Measurements from ENCODE around the gene POLR2E.
A peak's percentile ranks its signal among the peaks of the same experiment; 100 is the strongest.

The POLR2E gene

GRCh38 chr19:1093811-1094553 is 1.2 kb downstream of the POLR2E start:
- H3K9ac ChIP-seq, result peak overlapping the region; percentile 94

GRCh38 chr19:1093330-1093729 is 1.8 kb downstream of the POLR2E start:
- Histone ChIP-seq H3K9ac (no peak overlapping the region), H2AFZ (no peak overlapping the region), H3K36me3 (ENCODE audit: control insufficient read depth, insufficient read depth, low read length) (no peaks in the 10 kb centered on the region), H3K4me1 (peaks cover 12% of the 10 kb centered on the region), H3K4me2 (ENCODE audit: low read length) (no peak overlapping the region), H3K4me3 (ENCODE audit: low read depth, low read length) (no peak overlapping the region), H3K9me3 (ENCODE audit: control insufficient read depth, low read length) (no peaks in the 10 kb centered on the region), H3K79me2 (peaks cover 25% of the 10 kb centered on the region), H3K27me3 (ENCODE audit: control insufficient read depth, insufficient read depth, low read length) (no peaks in the 10 kb centered on the region), H3K27ac (no peak overlapping the region)
- no peak for TF ChIP-seq CTCF (IDR thresholded peaks at IDR 0.05)

More at GRCh38 chr19:1093811-1094553, 1.2 kb downstream of the POLR2E start:
- Histone ChIP-seq H3K4me2 (ENCODE audit: low read length) (peak overlapping the region; percentile 90), H3K4me3 (ENCODE audit: low read depth, low read length) (peak overlapping the region; percentile 91), H3K27ac (no peak overlapping the region), H2AFZ (no peak overlapping the region), H3K79me2 (peaks cover 25% of the 10 kb centered on the region), H3K27me3 (ENCODE audit: control insufficient read depth, insufficient read depth, low read length) (no peaks in the 10 kb centered on the region), H3K4me1 (peaks cover 12% of the 10 kb centered on the region), H3K9me3 (ENCODE audit: control insufficient read depth, low read length) (no peaks in the 10 kb centered on the region), H3K36me3 (ENCODE audit: control insufficient read depth, insufficient read depth, low read length) (no peaks in the 10 kb centered on the region)
- TF ChIP-seq CTCF (IDR thresholded peaks at IDR 0.05), result no peak

- H2AFZ ChIP-seq, result no peak overlapping the region
- TF ChIP-seq CTCF (IDR thresholded peaks at IDR 0.05), result no peak
- H3K9ac ChIP-seq, result no peak overlapping the region
- no peaks in the 10 kb centered on the region for H3K27me3 ChIP-seq (ENCODE audit: control insufficient read depth, insufficient read depth, low read length)
- H3K4me2 ChIP-seq (ENCODE audit: low read length), result no peak overlapping the region
- H3K4me1 ChIP-seq, result peaks cover 12% of the 10 kb centered on the region
- no peak overlapping the region for H3K4me3 ChIP-seq (ENCODE audit: low read depth, low read length)
- no peak overlapping the region for H3K27ac ChIP-seq
- H3K9me3 ChIP-seq (ENCODE audit: control insufficient read depth, low read length), result no peaks in the 10 kb centered on the region
- H3K79me2 ChIP-seq, result peaks cover 25% of the 10 kb centered on the region
- H3K36me3 ChIP-seq (ENCODE audit: control insufficient read depth, insufficient read depth, low read length), result no peaks in the 10 kb centered on the region
These were observed 3.5 kb downstream of the POLR2E start for GRCh38 chr19:1091544-1092175.

- Histone ChIP-seq H3K36me3 (ENCODE audit: control insufficient read depth, insufficient read depth, low read length) (no peaks in the 10 kb centered on the region), H3K27ac (no peak overlapping the region), H3K9ac (no peak overlapping the region), H3K4me2 (ENCODE audit: low read length) (no peak overlapping the region), H3K4me3 (ENCODE audit: low read depth, low read length) (no peak overlapping the region), H3K9me3 (ENCODE audit: control insufficient read depth, low read length) (no peaks in the 10 kb centered on the region), H3K4me1 (peaks cover 12% of the 10 kb centered on the region), H3K79me2 (peaks cover 25% of the 10 kb centered on the region), H3K27me3 (ENCODE audit: control insufficient read depth, insufficient read depth, low read length) (no peaks in the 10 kb centered on the region), H2AFZ (no peak overlapping the region)
- TF ChIP-seq CTCF (IDR thresholded peaks at IDR 0.05), result no peak
These were observed 4.2 kb downstream of the POLR2E start for GRCh38 chr19:1090731-1091543.

Data from parathyroid adenoma (tissue), 2 donors.